Transverse colon (tissue), 4 donors: ENCODE data around the gene TRIM7. TPM values are rescaled to one million over a fixed set of nuclear protein-coding genes. Genes with fewer than 3 reads are reported as not detected.

Experiments used
- DNase-seq: peaks from one replicate; pipeline ENCODE4 v3.0.0-alpha.2; 2019
- H3K27ac ChIP-seq, 4 donors: fragments of 200-600 bp; sonication (generic); 2 replicates each; pipeline ENCODE4 v1.5.1; 2016 to 2018; ENCODE audit warnings: inconsistent platforms in 4 of 4
- H3K27me3 ChIP-seq: fragments of 200-600 bp; sonication (generic); 2 replicates; pipeline ENCODE4 v1.5.1; 2017; ENCODE audit warnings: inconsistent platforms
- H3K36me3 ChIP-seq, 4 donors: fragments of 200-600 bp; sonication (generic); 2 replicates each; pipeline ENCODE4 v1.5.1; 2017 to 2019; ENCODE audit warnings: inconsistent platforms in 4 of 4
- H3K4me1 ChIP-seq, 4 donors: fragments of 200-600 bp; sonication (generic); 2 replicates each; pipeline ENCODE4 v1.5.1; 2017 to 2020; ENCODE audit warnings: inconsistent platforms in 4 of 4
- H3K4me3 ChIP-seq, 4 donors: fragments of 200-600 bp; sonication (generic); 1 replicate in 1 of 4; 2 replicates in 3 of 4; pipeline versions ENCODE4 v1.5.1 to v1.6.1; 2017 to 2019; ENCODE audit warnings: inconsistent platforms in 4 of 4
- H3K9me3 ChIP-seq, 2 donors: fragments of 200-600 bp; sonication (generic); 2 replicates each; pipeline ENCODE4 v1.5.1; 2017 to 2019; ENCODE audit warnings: inconsistent platforms in 2 of 2
- CTCF ChIP-seq, 5 experiments: fragments of 200-600 bp in 3 of 5; fragments of 450-650 bp in 2 of 5; sonication (generic) in 3 of 5; IDR thresholded peaks; 1 replicate in 2 of 5; 2 replicates in 3 of 5; pipeline ENCODE4 v1.5.1; 2016 to 2017; ENCODE audit warnings: antibody characterized with exemption in 5 of 5, inconsistent platforms in 3 of 5, mild to moderate bottlenecking in 2 of 5, moderate library complexity in 1 of 5
- EP300 ChIP-seq: sonication (generic); formaldehyde crosslinking; IDR thresholded peaks from one replicate; pipeline ENCODE4 v1.6.1; 2017; ENCODE audit warnings: antibody characterized with exemption, low read depth
- POLR2A ChIP-seq: fragments of 450-650 bp; IDR thresholded peaks from one replicate; pipeline ENCODE4 v1.6.1; 2016; ENCODE audit warnings: antibody characterized with exemption, mild to moderate bottlenecking, moderate library complexity
- POLR2AphosphoS5 ChIP-seq, 3 donors: sonication (generic); formaldehyde crosslinking; IDR thresholded peaks; one replicate each; pipeline ENCODE4 v1.6.1; 2016; ENCODE audit warnings: antibody characterized with exemption in 3 of 3
- WGBS, 2 donors: methylation state at CpG; one replicate each; pipeline ENCODE4 v1.1.5; 2018; ENCODE audit warnings: low coverage in 1 of 2; 5-methylcytosine and 5-hydroxymethylcytosine counted together
- in situ Hi-C, 4 donors: fragments of 200-750 bp; cut with MboI; loops; one replicate each; pipeline versions ENCODE4 v1.15.0 to v1.15.1; 2017; ENCODE audit warnings: low sequenced_read_pairs in 3 of 4, low pct_ligation_motif_present in 1 of 4, low pct_unique_long_range_greater_than_20kb in 1 of 4
- intact Hi-C: fragments of 100-400 bp; cut with DNase I; formaldehyde crosslinking; loops from one replicate; pipeline ENCODE4 v1.15.1; 2023; ENCODE audit warnings: low total_unique reads
- total RNA-seq, 4 donors: library from RNA; depleted of rRNA; stranded (reverse); fragments of >200 nt; gene quantifications; one replicate each; pipeline ENCODE4 v1.1.0, GENCODE V29; 2016

Gene TRIM7
- total RNA-seq, 4 donors from 2014 or later: 2.5 to 16.7 (median 7.5) TPM; not detected in 1

DNA sequence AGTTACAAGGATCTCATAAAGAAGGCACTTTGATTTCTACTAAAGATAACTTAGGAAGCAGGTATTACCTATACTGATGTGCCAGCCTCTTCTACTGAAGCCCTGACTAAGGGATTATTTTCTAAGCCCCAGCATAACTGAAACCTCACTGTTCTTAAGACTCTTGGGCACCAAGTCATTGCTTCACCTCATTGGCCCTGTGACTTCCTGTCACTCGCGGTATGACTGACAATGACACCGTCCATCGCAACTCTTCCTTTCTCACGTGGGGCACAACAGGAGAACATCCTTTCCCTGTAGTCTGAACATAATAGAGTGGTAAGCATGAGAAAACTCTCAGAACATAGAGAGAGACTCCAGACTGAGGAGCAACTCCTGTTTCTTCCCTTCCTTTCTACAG, 51.2 kb downstream of the TRIM7 start:
- Histone ChIP-seq H3K9me3 (no peaks in the 10 kb centered on the region), H3K27me3 (peaks cover 26% of the 10 kb centered on the region), H3K4me3 (no peak overlapping the region), H3K4me1 (no peaks in the 10 kb centered on the region), H3K36me3 (no peaks in the 10 kb centered on the region), H3K27ac (no peak overlapping the region)
- DNase-seq: no peak
- TF ChIP-seq CTCF (IDR thresholded peaks at IDR 0.05) (no peak), POLR2A (no peak), EP300 (no peak), POLR2AphosphoS5 (IDR thresholded peaks at IDR 0.05) (no peak)
- in situ Hi-C loops (no loop called here), intact Hi-C loops (no loop called here)
- WGBS, 2 donors: 57 to 67% methylated on average over 5 of the region's 5 CpGs

- DNase-seq: no peak
- WGBS, 2 donors: 72 to 90% methylated on average over 2 to 9 of the region's 9 CpGs
- Histone ChIP-seq H3K9me3 (no peaks in the 10 kb centered on the region), H3K4me1 (no peaks in the 10 kb centered on the region), H3K36me3 (no peaks in the 10 kb centered on the region), H3K4me3 (no peak overlapping the region), H3K27me3 (peaks cover 36% of the 10 kb centered on the region), H3K27ac (no peak overlapping the region)
- TF ChIP-seq POLR2AphosphoS5 (IDR thresholded peaks at IDR 0.05) (no peak), EP300 (no peak), CTCF (IDR thresholded peaks at IDR 0.05) (no peak), POLR2A (no peak)
- in situ Hi-C loops: no loop called here
- intact Hi-C loops: no loop called here
These were observed 52.6 kb downstream of the TRIM7 start for GRCh38 chr5:181152406-181152805.

DNA sequence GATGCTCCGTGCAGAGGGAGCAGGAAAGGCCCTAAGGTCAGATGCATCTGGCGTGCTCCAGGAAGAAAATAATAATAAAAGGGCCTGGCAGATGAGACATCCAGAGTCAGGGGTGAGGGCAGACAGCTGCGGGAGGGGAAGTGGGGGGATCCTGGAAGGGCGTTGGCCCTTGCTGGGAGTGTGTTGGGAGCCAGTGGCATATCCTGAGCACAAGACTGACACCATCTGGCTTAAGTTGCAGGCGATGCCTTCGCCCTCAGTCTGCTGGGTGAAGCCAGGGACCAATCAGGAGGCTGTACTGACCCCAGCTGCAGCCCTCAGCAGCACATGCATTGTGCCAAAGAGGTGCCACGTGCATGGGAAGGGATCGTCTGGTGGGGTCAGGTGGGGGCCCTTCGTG, 53.9 kb downstream of the TRIM7 start:
- in situ Hi-C loops (no loop called here), intact Hi-C loops (no loop called here)
- H3K36me3 ChIP-seq: no peaks in the 10 kb centered on the region
- TF ChIP-seq EP300 (no peak), POLR2AphosphoS5 (IDR thresholded peaks at IDR 0.05) (no peak), POLR2A (no peak), CTCF (IDR thresholded peaks at IDR 0.05) (no peak)
- no peak for DNase-seq
- H3K27me3 ChIP-seq: peaks cover 31% of the 10 kb centered on the region
- H3K4me3 ChIP-seq: no peak overlapping the region
- WGBS, 2 donors: 26 to 30% methylated on average over 3 to 9 of the region's 9 CpGs
- H3K9me3 ChIP-seq: no peaks in the 10 kb centered on the region
- no peak overlapping the region for H3K27ac ChIP-seq
- no peaks in the 10 kb centered on the region for H3K4me1 ChIP-seq

DNA sequence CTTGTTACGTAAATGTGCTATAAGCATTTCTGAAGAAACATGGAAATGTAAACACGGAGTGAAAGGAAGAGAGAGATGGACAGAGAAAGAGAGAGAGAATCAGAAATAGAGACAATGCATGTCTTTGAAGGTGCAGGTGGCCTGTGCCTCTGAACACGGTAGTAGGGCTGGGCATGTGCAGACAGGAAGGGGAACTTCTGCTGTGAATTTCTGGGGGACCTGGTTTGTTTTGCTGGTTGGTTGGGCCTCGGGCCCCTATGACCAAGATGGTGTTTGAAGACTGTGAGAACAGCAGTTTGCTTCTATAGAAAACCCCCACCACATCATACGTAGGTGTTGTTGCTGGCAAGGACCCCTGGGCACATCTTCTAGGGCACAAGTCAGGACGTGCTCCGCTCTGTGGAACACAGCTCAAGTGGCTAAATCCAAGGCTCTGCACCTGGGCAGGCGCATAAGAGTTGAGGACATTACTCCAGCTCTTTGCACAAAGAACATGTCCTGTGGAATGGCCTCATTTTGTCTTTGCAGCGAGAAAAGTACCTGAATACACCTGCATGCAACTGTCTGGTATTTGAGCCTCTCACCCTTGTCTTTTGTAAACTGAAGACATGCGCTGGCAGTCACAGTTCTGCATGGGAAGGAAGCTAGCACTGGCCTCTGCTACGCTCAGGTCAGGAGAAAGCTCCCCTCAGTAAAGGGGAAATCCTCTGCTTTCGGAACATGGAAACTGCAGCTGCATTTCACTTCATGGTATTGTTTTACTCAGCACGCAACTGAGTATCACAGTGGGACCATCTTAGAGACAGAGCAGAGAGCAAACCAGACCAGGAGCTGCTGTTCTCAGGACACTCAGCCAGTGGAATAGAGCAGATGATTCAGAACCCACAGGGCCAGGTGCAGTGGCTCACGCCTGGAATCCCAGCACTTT, 54.9 kb downstream of the TRIM7 start:
- 55 to 77% methylated on average over 2 to 14 of the region's 14 CpGs for WGBS, 2 donors
- DNase-seq: no peak
- Histone ChIP-seq H3K27me3 (peaks cover 31% of the 10 kb centered on the region), H3K27ac (no peak overlapping the region), H3K4me3 (no peak overlapping the region), H3K9me3 (no peaks in the 10 kb centered on the region), H3K36me3 (no peaks in the 10 kb centered on the region), H3K4me1 (no peaks in the 10 kb centered on the region)
- TF ChIP-seq EP300 (no peak), POLR2AphosphoS5 (IDR thresholded peaks at IDR 0.05) (no peak), CTCF (IDR thresholded peaks at IDR 0.05) (no peak), POLR2A (no peak)
- intact Hi-C loops: no loop called here
- in situ Hi-C loops: no loop called here
